Measurements from ENCODE around the gene INTS4.
"Not testable (repeated sequence)": the region's sequence is repeated elsewhere in the genome, so short reads cannot be mapped to it uniquely, and the experiment has no call there.

The INTS4 gene

DNA sequence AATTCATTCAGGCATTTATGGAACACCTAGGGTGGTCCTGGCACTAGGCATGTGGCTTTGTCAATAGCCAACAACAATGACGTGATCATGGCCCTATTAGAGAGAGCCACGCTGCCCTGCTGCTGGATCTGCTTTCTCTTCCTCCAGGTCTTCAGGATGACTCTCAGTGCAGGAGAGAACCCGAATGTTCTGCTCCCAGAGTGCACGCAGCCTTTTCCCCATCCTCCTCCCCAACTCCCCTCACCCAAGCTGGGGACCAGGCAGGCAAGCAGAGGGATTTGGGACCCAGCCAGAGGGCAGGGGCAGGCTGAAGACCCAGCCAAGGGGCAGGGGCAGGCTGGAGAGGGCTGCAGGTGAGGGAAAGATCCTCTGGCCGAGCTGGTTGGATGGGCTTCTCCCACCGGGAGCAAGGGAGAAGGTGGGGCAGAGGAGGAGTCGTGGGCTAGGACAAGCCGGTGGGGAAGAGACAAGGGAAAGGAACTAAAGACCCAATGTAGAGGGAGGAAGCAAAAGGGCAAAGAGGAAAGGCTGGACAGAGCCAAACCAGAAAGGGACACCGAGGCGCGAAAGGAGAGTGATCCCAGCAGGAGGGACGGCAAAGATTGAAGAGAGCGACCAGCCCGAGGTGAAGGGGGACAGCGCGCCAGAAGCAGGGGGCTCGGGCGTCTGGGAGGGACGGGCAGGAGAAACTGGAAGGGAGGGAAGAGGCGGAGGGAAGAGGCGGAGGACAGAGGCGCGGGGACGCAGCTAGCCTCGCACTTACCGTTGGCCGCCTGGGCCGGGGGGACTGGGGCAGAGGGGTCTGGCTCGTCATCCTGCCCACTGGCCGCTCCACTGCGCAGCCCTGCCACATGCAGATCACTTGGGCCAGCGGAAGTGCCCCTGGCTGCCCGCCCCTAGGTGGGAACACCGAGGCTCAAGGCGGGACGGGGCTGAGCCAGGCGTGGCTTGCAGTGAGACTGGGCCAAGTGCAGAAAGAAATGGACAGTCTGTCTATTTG is 28.2 kb upstream of the INTS4 start, which contains the start of gene KCTD14:
Gene KCTD14, minus strand, starts transcription at position 880 of the 1,000 bp plus-strand sequence. Its CDS starts 27 bp downstream, at position 853.
- no peak for DNase-seq (ENCODE audit: low read depth, low spot score)

DNA sequence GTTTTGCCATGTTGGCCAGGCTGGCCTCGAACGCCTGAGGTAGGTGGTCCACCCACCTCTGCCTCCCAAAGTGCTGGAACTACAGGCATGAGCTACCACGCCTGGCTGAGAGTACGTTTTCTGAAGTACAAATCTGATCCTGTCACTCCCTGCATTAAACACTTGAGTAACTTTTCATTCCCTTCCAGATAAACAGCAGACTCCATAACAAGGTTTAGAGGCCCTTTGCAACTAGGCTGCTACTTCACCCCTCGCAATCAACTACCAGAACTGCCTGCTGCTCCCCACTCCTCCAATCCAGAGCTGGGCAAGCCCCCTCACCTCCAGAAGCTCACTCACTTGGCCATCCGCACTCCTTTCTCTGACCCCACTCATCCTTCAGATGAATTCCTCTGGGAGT is 27.1 kb upstream of the INTS4 start:
- DNase-seq (ENCODE audit: low read depth, low spot score): no peak

- DNase-seq (ENCODE audit: low read depth, low spot score): no peak
These were observed 25.8 kb upstream of the INTS4 start for GRCh38 chr11:78020246-78020645.

- DNase-seq (ENCODE audit: low read depth, low spot score): no peak
These were observed 25.3 kb upstream of the INTS4 start for GRCh38 chr11:78019808-78020207.

DNA sequence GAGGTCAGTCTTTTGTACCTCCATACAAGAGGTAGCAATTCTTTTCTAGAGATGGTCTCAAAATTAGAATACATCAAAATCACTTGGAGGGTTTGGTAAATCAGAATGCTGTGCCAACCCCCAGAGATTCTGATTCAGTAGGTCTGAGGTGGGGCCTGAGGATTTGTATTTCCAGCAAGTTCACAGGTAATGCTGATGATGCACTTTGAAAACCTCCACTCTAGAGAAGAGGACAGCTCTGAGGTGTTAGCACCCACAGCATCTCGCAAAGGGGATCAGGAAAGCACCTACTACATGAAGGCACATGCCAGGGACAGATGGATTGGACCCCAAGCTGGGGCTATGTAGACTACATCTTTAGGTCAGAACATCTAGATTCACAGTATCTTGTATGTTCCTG is 21.4 kb upstream of the INTS4 start:
- no peak for DNase-seq (ENCODE audit: low read depth, low spot score)

DNA sequence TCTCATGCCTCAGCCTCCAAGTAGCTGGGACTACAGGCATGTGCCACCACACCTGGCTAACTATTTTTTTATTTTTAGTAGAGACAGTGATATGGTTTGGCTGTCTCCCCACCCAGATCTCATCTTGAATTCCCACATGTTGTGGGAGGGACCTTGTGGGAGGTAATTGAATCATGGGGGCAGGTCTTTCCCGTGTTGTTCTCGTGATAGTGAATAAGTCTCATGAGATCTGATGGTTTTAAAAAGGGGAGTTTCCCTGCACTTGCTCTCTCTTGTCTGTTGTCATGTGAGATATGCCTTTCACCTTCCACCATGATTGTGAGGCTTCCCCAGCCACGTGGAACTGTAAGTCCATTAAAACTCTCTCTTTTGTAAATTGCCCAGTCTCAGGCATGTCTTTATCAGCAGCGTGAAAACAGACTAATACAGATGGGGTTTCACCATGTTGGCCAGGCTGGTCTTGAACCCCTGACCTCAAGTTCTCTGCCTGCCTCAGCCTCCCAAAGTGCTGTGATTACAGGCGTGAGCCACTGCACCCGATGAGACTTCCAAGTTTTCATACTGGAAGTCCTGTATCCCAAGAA is 20.6 kb upstream of the INTS4 start:
- not testable (repeated sequence) for DNase-seq (ENCODE audit: low read depth, low spot score)

DNA sequence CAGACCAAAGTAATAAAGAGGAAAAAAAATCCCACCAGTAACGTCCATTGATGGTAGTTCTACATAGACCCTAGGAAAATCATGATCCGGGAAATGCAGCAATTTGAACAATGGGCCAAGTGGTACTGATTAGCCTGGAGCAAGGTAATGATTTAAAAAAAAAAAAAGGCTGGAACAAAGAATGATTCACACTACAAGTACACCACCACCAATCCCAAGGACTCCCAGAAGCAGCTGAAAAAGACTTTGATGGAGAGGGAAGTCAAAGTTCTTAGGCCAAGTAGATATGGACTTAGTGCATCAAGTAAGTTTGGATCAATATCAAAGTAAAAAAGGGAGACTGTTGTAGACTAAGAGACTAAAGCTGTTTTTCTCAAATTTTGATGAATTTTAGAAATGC is 16.8 kb upstream of the INTS4 start:
- DNase-seq (ENCODE audit: low read depth, low spot score): no peak

DNA sequence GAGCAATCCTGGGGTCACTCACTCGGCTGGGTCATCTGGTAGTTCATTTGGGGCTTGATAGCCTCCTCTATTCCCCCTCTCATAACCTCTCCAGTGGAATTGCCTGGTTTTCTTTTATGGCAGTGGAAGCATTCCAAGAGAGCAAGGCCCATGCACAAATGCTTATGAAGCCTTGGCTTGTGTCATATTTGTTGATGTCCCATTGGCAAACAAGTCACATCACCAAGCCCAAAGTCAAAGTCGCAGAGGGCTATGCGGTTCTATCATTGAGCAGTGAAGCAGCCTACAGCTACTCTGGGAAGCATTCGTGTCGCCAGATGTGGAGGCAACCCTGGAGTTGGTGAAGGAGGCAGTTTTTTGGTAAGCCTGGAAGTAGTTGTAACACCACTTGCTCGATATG is 16.3 kb upstream of the INTS4 start:
- DNase-seq (ENCODE audit: low read depth, low spot score): no peak

GRCh38 chr11:78010304-78010703 is 15.8 kb upstream of the INTS4 start:
- no peak for DNase-seq (ENCODE audit: low read depth, low spot score)

GRCh38 chr11:78009062-78009461 is 14.6 kb upstream of the INTS4 start:
- DNase-seq (ENCODE audit: low read depth, low spot score): no peak

DNA sequence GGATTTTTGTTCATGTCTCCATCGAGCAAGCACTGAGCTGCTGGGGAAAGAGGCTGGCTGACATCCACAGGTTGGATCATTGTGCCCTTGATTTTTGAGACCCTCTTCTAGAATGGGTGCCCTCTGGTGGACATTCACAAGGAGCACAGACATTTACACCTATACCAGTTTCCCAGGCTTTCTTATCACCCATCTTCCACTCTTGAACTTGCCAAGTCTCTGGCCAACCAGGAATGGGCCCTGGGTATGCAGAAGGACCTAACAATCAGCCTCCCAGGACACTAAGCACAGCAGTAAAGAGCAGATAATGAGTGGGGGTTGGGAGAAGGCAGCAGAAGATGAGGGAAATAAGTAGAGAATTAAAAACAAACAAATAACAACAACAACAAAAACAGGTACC is 5.7 kb upstream of the INTS4 start:
- DNase-seq (ENCODE audit: low read depth, low spot score): peak; percentile 19

- no peak for DNase-seq (ENCODE audit: low read depth, low spot score)
These were observed 5.1 kb upstream of the INTS4 start for GRCh38 chr11:77999446-78000030.

DNA sequence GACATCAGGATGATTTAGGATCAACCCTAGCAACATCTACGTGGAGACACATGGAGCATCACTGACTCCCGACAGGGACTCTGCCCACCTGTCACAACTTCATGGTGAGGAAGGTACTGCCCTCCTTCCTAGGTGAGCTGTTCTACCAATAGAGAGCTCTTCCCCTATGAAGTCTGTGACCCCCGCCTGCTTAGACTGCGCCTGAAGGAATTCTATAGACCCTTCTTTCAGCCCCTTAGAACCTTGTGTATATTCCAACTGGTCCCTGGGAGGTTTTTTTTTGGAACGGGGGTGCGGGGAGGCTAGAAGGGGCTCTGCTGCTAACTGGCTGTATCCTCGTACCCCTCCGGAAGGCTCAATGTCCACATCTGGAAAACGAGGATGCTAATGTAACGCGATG is 566 bp downstream of the INTS4 start:
- DNase-seq (ENCODE audit: low read depth, low spot score): no peak

DNA sequence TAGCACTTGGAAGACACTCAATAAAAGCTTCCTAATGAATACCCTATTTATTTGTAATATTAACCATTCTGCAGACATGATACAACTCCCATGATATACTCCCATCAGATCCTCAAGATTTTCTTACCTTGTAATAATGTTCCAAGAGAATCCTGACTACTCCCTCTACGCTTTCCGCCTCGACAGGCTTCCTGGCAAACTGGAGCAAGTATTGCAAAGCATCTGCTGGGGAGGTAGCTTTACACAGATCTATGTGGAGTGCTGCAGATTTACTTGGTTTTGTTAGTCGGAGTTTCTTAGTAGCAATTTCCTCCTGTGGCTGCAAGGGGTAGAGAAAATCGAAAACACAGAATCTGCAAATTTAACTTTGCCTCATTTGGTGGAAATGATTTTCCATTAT is 3.5 kb downstream of the INTS4 start:
- no peak for DNase-seq (ENCODE audit: low read depth, low spot score)

- not testable (repeated sequence) for DNase-seq (ENCODE audit: low read depth, low spot score)
These were observed 8.0 kb downstream of the INTS4 start for GRCh38 chr11:77986456-77986855.

DNA sequence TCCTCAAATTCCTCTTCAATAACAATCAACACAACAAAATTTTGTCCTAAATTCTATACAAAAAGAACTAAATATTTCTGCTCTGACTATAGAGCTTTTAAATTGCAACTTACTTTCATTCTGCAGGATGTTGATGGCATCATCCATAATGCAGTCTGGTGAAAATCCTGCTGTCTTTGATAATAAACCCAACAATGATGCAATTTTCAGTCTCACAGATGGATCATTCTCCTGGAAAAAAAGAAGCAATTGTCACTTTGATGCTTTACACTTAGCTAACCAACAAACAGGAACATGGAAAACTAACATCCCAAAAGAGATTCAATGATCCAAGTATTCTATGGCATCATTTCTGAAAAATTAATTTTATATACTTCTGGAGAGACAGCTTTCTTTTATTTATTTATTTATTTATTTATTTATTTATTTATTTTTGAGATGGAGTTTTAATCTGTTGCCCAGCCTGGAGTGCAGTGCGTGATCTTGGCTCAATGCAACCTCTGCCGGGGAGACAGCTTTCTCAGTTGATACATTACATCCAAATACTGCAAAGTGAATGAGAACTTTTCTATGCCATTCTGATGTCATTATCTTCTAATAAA is 13.0 kb downstream of the INTS4 start:
- DNase-seq (ENCODE audit: low read depth, low spot score): no peak

GRCh38 chr11:77968337-77968736 is 26.1 kb downstream of the INTS4 start:
- no peak for DNase-seq (ENCODE audit: low read depth, low spot score)

- no peak for DNase-seq (ENCODE audit: low read depth, low spot score)
These were observed 26.7 kb downstream of the INTS4 start for GRCh38 chr11:77967753-77968152.

DNA sequence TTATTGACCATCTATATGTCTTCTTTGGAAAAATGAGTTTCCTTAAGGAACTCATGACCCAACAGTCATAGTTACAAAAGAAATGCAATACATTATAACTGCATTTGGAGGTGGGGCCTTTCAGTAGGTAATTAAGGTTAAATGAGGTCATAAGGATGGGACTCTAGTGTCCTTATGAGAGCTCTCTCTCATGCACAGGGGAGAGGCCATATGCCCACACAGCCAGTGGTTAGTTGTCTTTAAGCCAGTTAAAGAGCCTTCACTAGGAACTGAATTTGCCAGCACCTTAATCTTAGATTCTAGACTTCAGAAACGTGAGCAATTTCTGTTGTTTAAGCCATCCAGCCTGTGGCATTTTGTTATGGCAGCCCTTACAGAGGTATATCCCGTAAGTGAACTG is 27.3 kb downstream of the INTS4 start:
- no peak for DNase-seq (ENCODE audit: low read depth, low spot score)

GRCh38 chr11:77966338-77966737 is 28.1 kb downstream of the INTS4 start:
- no peak for DNase-seq (ENCODE audit: low read depth, low spot score)

DNA sequence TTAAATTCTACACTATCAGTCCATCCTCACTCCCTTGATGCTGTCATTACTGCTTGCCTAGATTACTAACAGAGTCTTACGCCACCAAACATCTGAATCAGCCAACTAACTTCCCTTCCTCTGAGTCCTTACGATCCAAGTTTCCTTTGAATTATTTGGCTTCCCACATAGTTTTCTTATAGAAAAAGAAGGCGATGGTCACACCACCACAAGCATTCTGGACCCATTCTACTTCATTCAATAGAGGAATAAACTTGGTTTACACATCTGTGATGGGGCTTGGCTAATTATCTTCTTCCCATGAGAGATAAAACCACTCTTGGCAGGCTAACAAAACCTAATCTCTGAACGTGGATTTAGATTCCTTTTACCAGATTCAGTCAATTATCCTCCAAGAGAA is 35.0 kb downstream of the INTS4 start:
- DNase-seq (ENCODE audit: low read depth, low spot score): no peak

- not testable (repeated sequence) for DNase-seq (ENCODE audit: low read depth, low spot score)
These were observed 35.8 kb downstream of the INTS4 start for GRCh38 chr11:77958583-77959177.
